Measurements from ENCODE around the gene KHDRBS2.
"Not testable (repeated sequence)": the region's sequence is repeated elsewhere in the genome, so short reads cannot be mapped to it uniquely, and the experiment has no call there.

KHDRBS2 gene

DNA sequence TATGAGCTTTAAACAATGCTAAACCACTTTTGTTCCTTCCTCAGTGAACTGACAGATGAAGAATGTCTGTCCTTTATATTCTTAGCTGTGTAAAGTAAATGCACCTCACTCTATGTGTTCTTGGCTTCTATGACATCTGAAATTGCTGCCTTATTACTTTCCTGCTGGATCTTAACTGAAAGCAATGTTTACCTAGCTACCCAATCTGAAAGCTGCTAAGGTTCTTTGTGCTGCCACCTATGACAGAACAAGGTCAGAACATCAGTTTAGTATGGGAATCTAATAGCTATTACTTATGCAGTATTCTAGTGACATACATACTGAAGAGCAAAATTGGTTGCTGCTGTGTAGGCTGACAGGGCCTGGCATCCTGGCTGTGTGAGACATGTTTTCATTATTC, 444.1 kb downstream of the KHDRBS2 start:
- peak; percentile 61 for DNase-seq

DNA sequence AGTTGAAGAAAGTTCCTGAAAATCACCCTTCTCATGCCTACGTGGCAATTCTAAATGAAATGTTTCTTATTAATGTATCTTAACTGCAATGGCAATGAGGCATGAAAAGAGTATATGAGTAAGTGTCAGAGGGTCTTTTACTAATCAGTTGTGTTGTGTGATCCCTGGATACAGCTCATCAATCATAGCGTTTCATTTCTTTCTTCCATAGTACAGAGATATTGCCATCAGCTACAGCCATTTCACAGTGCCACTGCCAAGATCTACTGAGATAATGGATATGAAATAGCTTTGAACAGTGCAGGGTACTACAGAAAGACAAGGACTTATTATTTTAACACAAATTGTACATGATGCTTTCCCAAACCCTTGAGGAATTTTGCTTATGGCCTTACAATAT, 450.8 kb downstream of the KHDRBS2 start:
- no peak for DNase-seq

DNA sequence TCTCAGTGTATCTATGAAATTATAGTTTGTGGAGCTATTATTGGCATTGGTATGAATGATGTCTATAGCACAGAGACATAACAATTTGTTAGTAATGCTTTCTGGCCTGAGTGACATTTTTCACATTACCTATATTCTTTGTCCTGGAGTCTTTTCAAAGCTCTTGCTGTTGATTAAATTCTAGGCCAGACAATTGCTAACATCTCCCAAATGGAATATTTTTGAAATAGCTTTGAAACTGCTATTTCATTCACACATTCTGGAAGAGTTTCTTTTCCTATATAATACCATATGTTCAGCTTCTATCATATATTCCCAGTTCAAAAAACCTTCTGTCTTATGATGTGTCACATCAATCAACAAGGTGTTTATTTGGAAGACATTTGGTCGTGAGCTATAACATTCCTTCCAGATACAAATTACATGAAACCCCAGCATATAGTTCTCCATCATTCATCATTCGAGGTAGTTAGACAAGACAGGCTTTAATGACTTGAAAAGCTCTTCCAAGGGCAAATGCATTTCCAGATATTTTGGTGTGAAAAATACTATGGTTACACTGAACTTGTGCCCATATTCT, 452.8 kb downstream of the KHDRBS2 start:
- DNase-seq: no peak

DNA sequence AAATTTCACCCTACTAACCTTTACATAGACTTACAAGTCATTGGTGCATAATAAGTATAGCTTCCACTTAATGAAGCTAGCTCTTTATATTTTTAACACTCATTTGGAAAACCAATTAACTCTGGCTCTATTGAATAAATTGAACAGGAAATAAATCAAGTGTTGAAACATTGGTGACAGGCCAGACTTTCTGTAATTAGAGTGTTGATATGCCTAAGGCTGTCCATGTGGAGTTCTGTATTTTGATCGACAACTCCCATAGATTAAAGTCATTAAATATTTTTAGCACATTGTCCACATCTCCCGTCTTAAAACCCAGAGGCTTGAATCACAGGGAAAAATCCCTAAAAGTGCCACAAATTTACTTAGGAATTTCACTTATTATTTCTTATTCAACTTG, 468.3 kb downstream of the KHDRBS2 start:
- peak; percentile 61 for DNase-seq

DNA sequence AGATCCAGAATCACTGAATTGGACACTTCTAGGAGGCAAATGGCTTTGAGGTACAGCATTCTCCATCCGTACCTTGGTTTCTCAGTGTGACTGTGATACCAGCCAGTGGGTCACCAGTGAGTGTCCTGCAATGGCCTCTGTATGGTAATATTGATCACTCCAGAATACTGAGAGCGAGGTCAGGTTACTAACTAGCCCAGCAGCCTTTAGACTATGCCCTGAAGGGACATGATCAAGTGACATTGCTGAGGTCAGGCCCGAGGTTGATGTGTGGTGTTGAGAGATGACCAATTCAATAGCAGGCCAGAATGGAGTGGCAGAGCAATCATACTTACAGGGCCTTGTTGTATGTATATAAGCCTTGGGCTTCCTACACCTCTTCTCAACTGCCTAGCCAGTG, 476.0 kb downstream of the KHDRBS2 start:
- no peak for DNase-seq

DNA sequence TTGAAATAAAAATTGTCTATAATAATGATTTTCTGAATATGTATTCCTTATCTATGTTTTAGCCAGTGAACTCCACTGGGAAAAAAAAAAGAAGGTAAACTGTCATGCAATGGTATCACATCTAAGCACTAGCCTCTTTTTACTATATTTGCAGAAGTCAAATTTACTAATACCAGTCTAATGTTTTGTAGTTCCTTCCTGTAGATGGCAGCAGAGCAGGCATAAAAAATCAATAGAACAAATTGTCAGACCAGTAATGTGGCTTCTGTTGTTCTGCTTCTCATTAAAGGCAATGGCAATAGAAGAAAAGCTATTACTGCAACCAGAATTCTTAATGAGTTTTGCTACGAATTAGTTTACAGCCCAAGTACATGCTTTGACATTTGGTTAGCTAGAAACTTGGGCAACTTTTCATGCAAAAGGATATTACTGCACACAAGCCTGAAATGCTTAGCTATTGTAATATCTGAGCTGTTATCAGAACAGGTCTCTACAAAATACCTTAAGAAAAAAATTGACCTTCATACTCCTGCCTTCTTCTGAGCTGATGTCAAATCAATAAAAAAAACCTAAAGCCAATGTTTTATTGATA, 476.9 kb downstream of the KHDRBS2 start:
- peak; percentile 14 for DNase-seq

DNA sequence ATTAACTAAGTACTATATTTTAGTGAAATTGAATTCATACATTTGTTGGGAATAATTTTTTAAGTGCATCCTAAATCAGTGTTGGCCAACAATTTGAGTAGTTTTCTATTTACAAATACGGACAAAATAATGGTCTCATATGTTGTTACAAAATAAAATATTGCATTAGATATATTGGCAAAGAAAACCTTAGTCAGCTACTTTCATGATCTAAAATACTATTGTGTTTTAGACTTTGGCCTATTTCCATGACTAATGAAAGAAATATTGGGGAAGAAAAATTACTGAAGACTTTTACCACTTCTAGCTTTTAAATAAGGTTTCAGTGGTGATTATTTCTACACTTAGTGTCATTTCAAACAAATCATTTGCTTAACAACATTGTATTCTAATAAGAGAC, 498.0 kb downstream of the KHDRBS2 start:
- no peak for DNase-seq

DNA sequence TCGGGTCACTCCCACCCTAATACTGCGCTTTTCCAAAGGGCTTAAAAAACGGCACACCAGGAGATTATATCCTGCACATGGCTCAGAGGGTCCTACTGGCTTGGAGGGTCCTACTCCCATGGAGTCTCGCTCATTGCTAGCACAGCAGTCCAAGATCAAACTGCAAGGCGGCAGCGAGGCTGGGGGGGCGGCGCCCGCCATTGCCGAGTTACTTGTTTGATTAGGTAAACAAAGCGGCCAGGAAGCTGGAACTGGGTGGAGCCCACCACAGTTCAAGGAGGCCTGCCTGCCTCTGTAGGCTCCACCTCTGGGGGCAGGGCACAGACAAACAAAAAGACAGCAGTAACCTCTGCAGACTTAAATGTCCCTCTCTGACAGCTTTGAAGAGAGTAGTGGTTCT, 516.6 kb downstream of the KHDRBS2 start:
- DNase-seq: not testable (repeated sequence)

DNA sequence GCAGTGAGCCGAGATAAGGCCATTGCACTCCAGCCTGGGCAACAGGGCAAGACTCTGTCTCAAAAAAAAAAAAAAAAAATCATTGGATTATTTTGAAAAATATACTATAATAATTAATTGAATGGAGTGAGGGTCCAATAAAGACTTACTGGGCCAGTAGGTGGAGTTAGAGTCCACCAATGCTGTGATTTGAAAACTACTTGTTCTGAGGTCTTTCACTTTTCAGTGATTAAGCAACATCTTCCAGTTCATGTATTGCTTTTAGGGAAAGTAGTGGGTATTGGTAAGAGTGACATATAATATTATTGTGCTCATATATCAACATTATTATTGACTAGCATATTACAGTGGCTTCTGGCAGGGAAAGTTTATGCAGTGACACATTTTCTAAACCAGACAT, 530.3 kb downstream of the KHDRBS2 start:
- no peak for DNase-seq

DNA sequence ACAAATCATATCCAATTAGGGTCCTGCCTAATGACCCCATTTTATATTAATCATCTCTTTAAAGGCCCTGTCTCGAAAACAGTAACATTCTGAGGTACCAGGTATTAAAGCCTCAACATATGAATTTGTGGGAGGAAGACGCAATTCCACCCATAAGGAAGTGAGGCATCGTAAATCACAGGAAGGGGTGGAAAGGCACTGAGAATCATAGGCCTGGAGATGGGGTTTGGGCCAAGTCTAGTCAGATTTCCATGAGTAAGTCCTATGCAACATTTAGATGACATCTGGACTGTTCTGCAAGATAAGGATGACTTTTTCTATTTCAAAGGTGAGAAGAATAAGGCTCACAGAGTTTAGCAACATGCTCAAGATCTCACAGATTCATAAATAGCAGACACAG, 534.0 kb downstream of the KHDRBS2 start:
- no peak for DNase-seq

DNA sequence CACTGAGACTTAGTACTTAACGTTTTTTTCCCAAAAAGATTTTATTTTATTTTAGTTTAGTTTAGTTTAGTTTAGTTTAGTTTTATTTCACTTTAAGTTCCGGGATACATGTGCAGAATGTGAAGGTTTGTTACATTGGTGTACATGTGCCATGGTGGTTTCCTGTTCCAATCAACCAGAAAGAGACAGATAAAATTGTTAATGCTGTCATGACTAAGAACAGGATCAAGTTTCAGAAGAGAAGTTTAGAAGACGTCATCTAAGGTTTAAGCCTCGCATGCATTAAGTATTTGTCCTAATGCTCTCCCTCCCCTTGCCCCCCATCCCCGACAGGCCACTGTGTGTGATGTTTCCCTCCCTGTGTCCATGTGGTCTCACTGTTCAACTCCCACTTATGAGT, 540.0 kb downstream of the KHDRBS2 start:
- no peak for DNase-seq

DNA sequence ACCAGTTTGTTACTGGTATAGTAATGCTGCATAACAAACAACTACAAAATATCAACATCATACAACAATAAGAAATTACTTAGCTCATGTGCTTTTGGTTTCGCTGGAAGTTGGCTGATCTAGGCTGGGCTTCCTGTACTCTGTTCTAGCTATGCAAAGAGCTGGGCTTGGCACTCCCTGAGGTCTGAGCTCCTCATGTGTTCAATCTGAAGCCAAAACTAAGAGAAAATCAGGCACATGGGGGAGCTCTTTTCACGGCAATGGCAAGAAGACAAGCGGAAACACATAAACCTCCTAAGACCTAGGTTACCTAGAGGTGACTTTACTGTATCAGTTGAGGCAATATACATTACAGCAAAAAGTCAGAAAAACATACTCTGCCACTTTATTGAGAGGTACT, 574.2 kb downstream of the KHDRBS2 start:
- no peak for DNase-seq

DNA sequence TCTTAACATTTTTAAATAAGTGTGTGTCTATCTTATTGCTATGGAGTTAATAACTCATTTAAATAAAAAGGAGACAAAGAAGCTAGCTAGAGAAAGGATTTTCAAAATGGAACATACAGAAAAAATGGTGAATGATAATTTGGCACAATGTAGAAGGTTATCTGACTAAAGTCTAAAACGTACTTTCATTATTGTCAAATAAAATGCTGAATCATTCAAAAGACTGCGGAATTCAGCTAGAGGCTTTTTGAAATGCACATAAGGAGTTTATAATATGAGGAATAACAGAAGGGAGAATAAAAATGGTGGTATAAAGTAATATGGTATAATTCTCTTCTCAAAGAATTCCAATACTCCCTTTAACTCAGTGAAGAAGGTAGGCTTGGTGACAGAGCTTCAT, 597.9 kb downstream of the KHDRBS2 start:
- no peak for DNase-seq

DNA sequence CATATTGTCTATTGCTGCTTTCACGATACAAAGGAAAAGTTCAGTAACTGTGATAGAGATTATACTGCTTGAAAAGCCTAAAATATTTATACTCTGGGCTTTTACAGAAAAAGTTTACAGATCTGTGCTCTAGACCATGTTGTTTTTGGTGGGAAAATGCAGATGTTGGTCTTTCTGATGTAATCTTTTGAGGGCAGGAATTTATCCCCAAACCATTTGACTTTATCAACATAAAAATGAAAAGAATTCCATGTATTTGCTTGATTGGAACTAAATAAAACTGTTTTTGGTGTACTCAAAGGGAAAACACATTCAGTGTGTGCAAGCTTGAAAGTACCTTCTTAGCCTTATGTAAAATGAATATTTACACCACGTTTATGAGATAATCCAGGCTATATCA, 603.5 kb downstream of the KHDRBS2 start:
- DNase-seq: no peak

DNA sequence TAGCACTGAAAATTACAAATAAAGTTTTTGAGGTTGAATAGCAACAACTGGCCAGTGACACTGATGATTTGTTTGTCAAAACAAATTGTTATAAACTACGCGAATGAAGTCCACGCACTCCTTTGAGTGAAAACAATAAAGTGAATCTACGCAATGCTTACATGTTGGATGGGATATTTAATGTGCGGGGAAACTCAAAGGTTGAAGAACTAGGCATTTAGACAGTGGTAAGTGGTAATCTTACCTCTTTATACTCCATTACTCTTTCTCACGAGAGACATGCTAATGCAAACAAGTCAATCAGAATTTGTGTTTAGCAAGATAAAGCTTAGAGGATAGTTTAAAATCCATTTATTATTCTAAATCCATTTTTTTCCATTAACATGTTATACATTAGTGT, 606.4 kb downstream of the KHDRBS2 start:
- DNase-seq: no peak

DNA sequence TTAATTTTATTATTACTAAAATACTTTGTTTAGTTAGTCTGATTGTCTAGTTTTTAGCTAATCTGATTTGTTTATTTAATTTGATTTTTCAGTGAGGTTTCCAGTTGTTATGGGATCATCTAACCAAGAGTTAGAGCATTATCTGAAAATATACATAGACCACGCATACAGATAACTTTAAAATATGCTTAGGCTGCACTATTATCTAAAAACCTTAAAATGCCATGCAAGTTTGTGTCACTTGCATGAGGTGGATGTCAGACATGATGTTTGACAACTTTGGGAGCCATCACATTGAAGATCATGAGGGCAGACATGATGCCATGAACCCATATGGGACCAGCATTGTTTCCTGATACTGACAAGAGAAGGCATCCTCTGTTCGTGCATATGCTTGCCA, 610.3 kb downstream of the KHDRBS2 start:
- no peak for DNase-seq

DNA sequence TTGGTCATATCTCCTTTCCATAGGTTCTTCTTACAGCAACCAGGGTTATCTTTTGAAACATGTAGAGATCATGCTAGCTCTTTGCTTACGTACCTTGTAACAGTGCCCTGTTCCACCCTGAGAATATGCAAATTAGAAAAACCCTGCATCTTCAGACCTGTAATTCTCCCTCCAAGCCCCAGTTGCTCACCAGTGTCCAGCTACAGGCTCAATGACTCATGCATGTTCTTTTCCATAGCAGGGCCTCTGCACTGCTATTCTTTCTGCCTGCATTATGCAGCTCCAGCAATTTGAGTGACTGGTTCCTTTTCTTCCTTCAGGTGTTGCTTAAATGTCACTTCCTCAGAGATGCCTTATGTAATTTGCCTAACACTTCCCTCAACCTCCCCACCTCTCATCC, 636.2 kb downstream of the KHDRBS2 start:
- DNase-seq: no peak

DNA sequence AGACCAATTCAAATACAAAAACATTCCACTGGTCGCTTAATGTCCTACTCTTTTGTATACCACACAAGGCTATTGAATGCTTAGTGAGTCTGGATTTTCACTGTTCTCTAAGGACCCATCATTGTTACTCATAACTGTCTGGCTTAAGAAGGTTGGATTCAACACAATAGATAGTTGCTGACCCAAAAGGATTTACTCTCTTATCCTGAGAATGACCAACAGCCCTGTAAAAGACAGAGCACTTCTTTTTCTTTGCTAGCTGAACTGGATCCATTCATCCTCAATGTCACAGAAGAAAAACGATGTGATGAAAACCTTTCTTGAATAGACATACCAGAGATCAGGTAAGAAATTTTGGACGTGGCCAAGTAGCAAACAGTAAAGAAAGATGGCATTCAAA, 645.6 kb downstream of the KHDRBS2 start:
- DNase-seq: no peak

All from NCI-H1417 treated with DMSO at 0.1 percent for 48 hours (cell line).